GM23338 (cell line): Measurements from ENCODE around the gene C14orf93. TPM values are rescaled to one million over a fixed set of nuclear protein-coding genes. Genes with fewer than 3 reads are reported as not detected.

Experiments used
- ATAC-seq: fragments of 200-7000 bp; cut with Tn5 transposase; 3 replicates; pipeline ENCODE4 v1.9.1; 2020
- DNase-seq: peaks from one replicate; pipeline ENCODE4 v3.0.0-alpha.2; 2015; ENCODE audit warnings: low spot score
- H2AFZ ChIP-seq: fragments of 200-600 bp; sonication (generic); 2 replicates; pipeline ENCODE4 v1.8.0; 2016; ENCODE audit warnings: antibody characterized with exemption, mild to moderate bottlenecking, moderate library complexity
- H3F3A ChIP-seq: fragments of 200-600 bp; sonication (generic); replicated peaks from 2 replicates; pipeline ENCODE4 v1.8.0; 2017; ENCODE audit warnings: antibody characterized with exemption, mixed run types, low read depth
- H3K27ac ChIP-seq: fragments of 200-600 bp; sonication (generic); 2 replicates; pipeline ENCODE4 v1.6.1; 2016; ENCODE audit warnings: low read depth
- H3K27me3 ChIP-seq: fragments of 200-600 bp; sonication (generic); 2 replicates; pipeline ENCODE4 v1.8.0; 2016; ENCODE audit warnings: mild to moderate bottlenecking, mixed run types, moderate library complexity; ENCODE audit not compliant: insufficient read depth
- H3K36me3 ChIP-seq: fragments of 200-600 bp; sonication (generic); 2 replicates; pipeline ENCODE4 v1.8.0; 2016; ENCODE audit warnings: mild to moderate bottlenecking; ENCODE audit not compliant: insufficient read depth
- H3K4me1 ChIP-seq: fragments of 200-600 bp; sonication (generic); 2 replicates; pipeline ENCODE4 v1.8.0; 2016; ENCODE audit warnings: mild to moderate bottlenecking, moderate library complexity; ENCODE audit not compliant: insufficient read depth
- H3K4me2 ChIP-seq: fragments of 200-600 bp; sonication (generic); 2 replicates; pipeline ENCODE4 v1.7.1; 2017; ENCODE audit warnings: mixed run types
- H3K4me3 ChIP-seq: fragments of 200-600 bp; sonication (generic); 2 replicates; pipeline ENCODE4 v1.6.1; 2016; ENCODE audit warnings: mixed run types
- H3K79me2 ChIP-seq: fragments of 200-600 bp; sonication (generic); replicated peaks from 2 replicates; pipeline ENCODE4 v1.8.0; 2017; ENCODE audit warnings: mild to moderate bottlenecking; ENCODE audit not compliant: insufficient read depth
- H3K9me2 ChIP-seq: fragments of 200-600 bp; sonication (generic); 2 replicates; pipeline ENCODE4 v1.8.0; 2017; ENCODE audit not compliant: insufficient read depth
- H4K20me1 ChIP-seq: fragments of 200-600 bp; sonication (generic); replicated peaks from 2 replicates; pipeline ENCODE4 v1.8.0; 2017; ENCODE audit warnings: mild to moderate bottlenecking; ENCODE audit not compliant: insufficient read depth
- H3K27ac Mint-ChIP-seq: 2 replicates; pipeline ENCODE4 v1.8.0; 2020; ENCODE audit warnings: inconsistent platforms, mild to moderate bottlenecking, moderate library complexity, mixed read lengths
- H3K27me3 Mint-ChIP-seq: 3 replicates; pipeline ENCODE4 v1.8.0; 2022; ENCODE audit warnings: low read depth, mild to moderate bottlenecking, moderate library complexity, mixed read lengths, inconsistent platforms; ENCODE audit not compliant: insufficient read depth, poor library complexity
- H3K36me3 Mint-ChIP-seq: 3 replicates; pipeline ENCODE4 v1.8.0; 2021; ENCODE audit warnings: low read depth, mild to moderate bottlenecking, inconsistent platforms, moderate library complexity, mixed read lengths
- H3K4me1 Mint-ChIP-seq: 3 replicates; pipeline ENCODE4 v1.8.0; 2020; ENCODE audit warnings: mild to moderate bottlenecking, inconsistent platforms, mixed read lengths
- H3K4me3 Mint-ChIP-seq: 3 replicates; pipeline ENCODE4 v1.8.0; 2021; ENCODE audit warnings: moderate library complexity, mild to moderate bottlenecking, inconsistent platforms, mixed read lengths
- H3K9me3 Mint-ChIP-seq: 3 replicates; pipeline ENCODE4 v1.8.0; 2020; ENCODE audit warnings: moderate library complexity, mild to moderate bottlenecking, inconsistent platforms, mixed read lengths
- CREB1 ChIP-seq: fragments of 250-450 bp; sonication (Bioruptor Pico); IDR thresholded peaks from 2 replicates; pipeline ENCODE4 v1.5.0; 2020; ENCODE audit warnings: low read depth, mild to moderate bottlenecking, moderate library complexity
- EZH2 ChIP-seq: fragments of 200-600 bp; sonication (generic); IDR thresholded peaks from one replicate; pipeline ENCODE4 v1.8.0; 2017; ENCODE audit warnings: antibody characterized with exemption, mild to moderate bottlenecking, low read depth; ENCODE audit not compliant: unreplicated experiment
- EZH2phosphoT487 ChIP-seq: fragments of 200-600 bp; sonication (generic); IDR thresholded peaks from one replicate; pipeline ENCODE4 v1.8.1; 2018; ENCODE audit warnings: antibody characterized with exemption; ENCODE audit not compliant: unreplicated experiment
- JUNB ChIP-seq: IDR thresholded peaks from one replicate; pipeline ENCODE4 v1.6.1; 2016; ENCODE audit warnings: antibody characterized with exemption; ENCODE audit not compliant: unreplicated experiment
- NANOG ChIP-seq: IDR thresholded peaks from 2 replicates; pipeline ENCODE4 v1.6.1; 2016; ENCODE audit warnings: antibody characterized with exemption, borderline replicate concordance
- POLR2AphosphoS5 ChIP-seq: IDR thresholded peaks from 2 replicates; pipeline ENCODE4 v1.6.1; 2016; ENCODE audit warnings: antibody characterized with exemption, low read depth
- STAT1 ChIP-seq: IDR thresholded peaks from one replicate; pipeline ENCODE4 v1.6.1; 2016; ENCODE audit warnings: antibody characterized with exemption; ENCODE audit not compliant: unreplicated experiment
- ZNF114 ChIP-seq: fragments of 250-450 bp; sonication (Bioruptor Pico); IDR thresholded peaks from 2 replicates; pipeline ENCODE4 v1.5.0; 2020; ENCODE audit warnings: mild to moderate bottlenecking, moderate library complexity
- ZNF331 ChIP-seq: fragments of 250-450 bp; sonication (Bioruptor Pico); IDR thresholded peaks from 2 replicates; pipeline ENCODE4 v1.5.0; 2020; ENCODE audit warnings: low read depth, mild to moderate bottlenecking, moderate library complexity
- polyA plus RNA-seq: library from polyadenylated mRNA; unstranded; fragments of >200 nt; fragmentation: Nextera tagmentation; extraction: Ambion mirVana; gene quantifications from 2 replicates; pipeline ENCODE4 v1.2.1, GENCODE V29; 2016
- total RNA-seq: library from RNA; depleted of rRNA; stranded (reverse); fragments of >200 nt; shearing (Covaris generic); gene quantifications from 2 replicates; pipeline ENCODE4 v1.2.3, GENCODE V29; 2014
- TF ChIP-seq, protein P1 (sequence below): fragments of 250-450 bp; sonication (Bioruptor Pico); IDR thresholded peaks from 2 replicates; pipeline ENCODE4 v1.5.0; 2020; ENCODE audit warnings: mild to moderate bottlenecking, moderate library complexity
- TF ChIP-seq, protein P2 (sequence below): IDR thresholded peaks from 2 replicates; pipeline ENCODE4 v1.6.1; 2016; ENCODE audit warnings: antibody characterized with exemption

Gene C14orf93
- total and polyA plus RNA-seq, 2 experiments from 2014 or later, result 3.5 to 11.7 TPM

DNA sequence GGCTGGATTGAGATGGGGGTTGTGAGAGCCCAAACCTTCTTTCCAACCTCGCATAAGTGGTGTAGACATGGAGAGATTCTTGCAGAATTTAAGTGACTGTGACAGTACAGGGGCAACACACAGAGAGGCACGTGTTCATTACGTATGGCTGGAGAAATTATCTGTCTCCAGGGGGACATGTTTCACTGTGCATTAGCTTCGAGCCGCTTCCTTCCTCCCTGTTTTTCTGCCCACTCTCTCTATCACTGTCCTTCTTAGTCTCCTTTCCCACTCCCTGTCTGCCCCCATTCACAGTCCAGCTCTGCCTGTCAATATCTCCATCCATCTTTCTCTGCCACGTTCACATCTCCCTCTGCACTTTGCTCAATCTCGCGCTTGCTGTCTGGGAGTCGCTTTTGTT, 11.5 kb upstream of the C14orf93 start (continued):
- TF ChIP-seq, protein P1, sequence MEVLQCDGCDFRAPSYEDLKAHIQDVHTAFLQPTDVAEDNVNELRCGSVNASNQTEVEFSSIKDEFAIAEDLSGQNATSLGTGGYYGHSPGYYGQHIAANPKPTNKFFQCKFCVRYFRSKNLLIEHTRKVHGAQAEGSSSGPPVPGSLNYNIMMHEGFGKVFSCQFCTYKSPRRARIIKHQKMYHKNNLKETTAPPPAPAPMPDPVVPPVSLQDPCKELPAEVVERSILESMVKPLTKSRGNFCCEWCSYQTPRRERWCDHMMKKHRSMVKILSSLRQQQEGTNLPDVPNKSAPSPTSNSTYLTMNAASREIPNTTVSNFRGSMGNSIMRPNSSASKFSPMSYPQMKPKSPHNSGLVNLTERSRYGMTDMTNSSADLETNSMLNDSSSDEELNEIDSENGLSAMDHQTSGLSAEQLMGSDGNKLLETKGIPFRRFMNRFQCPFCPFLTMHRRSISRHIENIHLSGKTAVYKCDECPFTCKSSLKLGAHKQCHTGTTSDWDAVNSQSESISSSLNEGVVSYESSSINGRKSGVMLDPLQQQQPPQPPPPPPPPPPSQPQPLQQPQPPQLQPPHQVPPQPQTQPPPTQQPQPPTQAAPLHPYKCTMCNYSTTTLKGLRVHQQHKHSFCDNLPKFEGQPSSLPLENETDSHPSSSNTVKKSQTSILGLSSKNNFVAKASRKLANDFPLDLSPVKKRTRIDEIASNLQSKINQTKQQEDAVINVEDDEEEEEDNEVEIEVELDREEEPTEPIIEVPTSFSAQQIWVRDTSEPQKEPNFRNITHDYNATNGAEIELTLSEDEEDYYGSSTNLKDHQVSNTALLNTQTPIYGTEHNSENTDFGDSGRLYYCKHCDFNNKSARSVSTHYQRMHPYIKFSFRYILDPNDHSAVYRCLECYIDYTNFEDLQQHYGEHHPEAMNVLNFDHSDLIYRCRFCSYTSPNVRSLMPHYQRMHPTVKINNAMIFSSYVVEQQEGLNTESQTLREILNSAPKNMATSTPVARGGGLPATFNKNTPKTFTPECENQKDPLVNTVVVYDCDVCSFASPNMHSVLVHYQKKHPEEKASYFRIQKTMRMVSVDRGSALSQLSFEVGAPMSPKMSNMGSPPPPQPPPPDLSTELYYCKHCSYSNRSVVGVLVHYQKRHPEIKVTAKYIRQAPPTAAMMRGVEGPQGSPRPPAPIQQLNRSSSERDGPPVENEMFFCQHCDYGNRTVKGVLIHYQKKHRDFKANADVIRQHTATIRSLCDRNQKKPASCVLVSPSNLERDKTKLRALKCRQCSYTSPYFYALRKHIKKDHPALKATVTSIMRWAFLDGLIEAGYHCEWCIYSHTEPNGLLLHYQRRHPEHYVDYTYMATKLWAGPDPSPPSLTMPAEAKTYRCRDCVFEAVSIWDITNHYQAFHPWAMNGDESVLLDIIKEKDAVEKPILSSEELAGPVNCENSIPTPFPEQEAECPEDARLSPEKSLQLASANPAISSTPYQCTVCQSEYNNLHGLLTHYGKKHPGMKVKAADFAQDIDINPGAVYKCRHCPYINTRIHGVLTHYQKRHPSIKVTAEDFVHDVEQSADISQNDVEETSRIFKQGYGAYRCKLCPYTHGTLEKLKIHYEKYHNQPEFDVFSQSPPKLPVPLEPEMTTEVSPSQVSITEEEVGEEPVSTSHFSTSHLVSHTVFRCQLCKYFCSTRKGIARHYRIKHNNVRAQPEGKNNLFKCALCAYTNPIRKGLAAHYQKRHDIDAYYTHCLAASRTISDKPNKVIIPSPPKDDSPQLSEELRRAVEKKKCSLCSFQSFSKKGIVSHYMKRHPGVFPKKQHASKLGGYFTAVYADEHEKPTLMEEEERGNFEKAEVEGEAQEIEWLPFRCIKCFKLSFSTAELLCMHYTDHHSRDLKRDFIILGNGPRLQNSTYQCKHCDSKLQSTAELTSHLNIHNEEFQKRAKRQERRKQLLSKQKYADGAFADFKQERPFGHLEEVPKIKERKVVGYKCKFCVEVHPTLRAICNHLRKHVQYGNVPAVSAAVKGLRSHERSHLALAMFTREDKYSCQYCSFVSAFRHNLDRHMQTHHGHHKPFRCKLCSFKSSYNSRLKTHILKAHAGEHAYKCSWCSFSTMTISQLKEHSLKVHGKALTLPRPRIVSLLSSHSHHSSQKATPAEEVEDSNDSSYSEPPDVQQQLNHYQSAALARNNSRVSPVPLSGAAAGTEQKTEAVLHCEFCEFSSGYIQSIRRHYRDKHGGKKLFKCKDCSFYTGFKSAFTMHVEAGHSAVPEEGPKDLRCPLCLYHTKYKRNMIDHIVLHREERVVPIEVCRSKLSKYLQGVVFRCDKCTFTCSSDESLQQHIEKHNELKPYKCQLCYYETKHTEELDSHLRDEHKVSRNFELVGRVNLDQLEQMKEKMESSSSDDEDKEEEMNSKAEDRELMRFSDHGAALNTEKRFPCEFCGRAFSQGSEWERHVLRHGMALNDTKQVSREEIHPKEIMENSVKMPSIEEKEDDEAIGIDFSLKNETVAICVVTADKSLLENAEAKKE (CRISPR knock-in tag), result no peak
- TF ChIP-seq JUNB (no peak), POLR2AphosphoS5 (no peak), EZH2 (no peak), STAT1 (no peak), CREB1 (CRISPR knock-in tag) (no peak)

DNA sequence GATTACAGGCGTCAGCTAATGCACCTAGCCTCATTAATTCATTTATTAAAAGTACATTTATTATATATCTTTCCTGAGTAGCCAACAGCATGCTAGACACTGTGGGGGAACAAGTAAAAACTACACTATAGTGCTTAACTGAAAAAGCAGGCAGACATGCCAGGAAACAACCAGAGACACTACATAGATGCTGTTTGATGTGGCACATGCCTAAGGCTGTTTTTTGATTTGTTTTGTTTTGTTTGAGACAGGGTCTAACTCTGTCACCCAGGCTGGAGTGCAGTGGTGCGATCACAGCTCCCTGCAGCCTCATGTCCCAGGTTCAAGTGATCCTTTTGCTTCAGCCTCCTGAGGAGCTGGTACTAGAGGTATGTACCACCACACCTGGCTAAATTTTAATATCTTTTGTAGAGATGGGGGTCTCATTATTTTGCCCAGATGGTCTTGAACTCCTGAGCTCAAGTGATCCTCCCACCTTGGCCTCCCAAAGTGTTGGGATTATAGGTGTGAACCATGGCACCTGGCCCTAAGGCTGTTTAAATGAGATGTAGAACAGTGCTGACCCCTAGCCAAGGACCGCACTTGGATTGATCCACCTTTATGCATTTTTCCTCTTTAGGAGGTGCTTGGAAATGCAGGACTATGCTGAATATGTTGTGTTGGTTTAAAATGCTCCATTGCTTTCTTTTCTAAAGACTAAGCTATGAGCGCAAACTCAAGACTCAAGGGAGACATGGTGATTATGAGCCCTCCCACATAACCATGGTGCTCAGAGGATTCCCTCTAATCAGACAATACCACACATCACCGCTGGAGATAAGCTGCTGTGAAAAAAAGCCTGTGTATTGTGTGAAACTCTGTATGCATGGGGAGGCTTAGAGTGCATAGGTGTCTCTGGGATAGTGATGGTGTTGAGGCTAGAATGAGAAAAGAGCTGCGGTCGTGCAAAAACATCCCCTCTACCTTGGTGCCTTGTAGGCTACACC, 10.5 kb upstream of the C14orf93 start:
- no peak overlapping the region for H2AFZ ChIP-seq
- H3K79me2 ChIP-seq, result no peaks in the 10 kb centered on the region
- 0 out of 2 replicates have a peak, but pooled peaks cover 3% of the 10 kb centered on the region for H3K36me3 ChIP-seq
- Mint-ChIP-seq H3K36me3 (peaks cover 10% of the 10 kb centered on the region), H3K4me1 (peaks cover 21% of the 10 kb centered on the region), H3K27ac (no peak overlapping the region), H3K9me3 (no peaks in the 10 kb centered on the region), H3K27me3 (peaks cover 5% of the 10 kb centered on the region), H3K4me3 (no peak overlapping the region)
- peaks cover 13% of the 10 kb centered on the region; the same call in 1 of the 2 replicates for H3K4me1 ChIP-seq
- no peak overlapping the region for H3K4me3 ChIP-seq
- H3F3A ChIP-seq, result peaks cover 11% of the 10 kb centered on the region; the same call in 1 of the 2 replicates
- H4K20me1 ChIP-seq, result peaks cover 5% of the 10 kb centered on the region
- H3K9me2 ChIP-seq, result no peaks in the 10 kb centered on the region
- no peak; the same call in 2 of the 3 replicates for ATAC-seq
- H3K4me2 ChIP-seq, result no peak overlapping the region
- no peak overlapping the region for H3K27ac ChIP-seq
- no peaks in the 10 kb centered on the region for H3K27me3 ChIP-seq
- DNase-seq, result no peak
- TF ChIP-seq JUNB (no peak), ZNF114 (CRISPR knock-in tag) (no peak), CREB1 (CRISPR knock-in tag) (no peak), EZH2 (no peak), NANOG (no peak), EZH2phosphoT487 (no peak), STAT1 (no peak), ZNF331 (CRISPR knock-in tag) (no peak)
- TF ChIP-seq, protein P2, sequence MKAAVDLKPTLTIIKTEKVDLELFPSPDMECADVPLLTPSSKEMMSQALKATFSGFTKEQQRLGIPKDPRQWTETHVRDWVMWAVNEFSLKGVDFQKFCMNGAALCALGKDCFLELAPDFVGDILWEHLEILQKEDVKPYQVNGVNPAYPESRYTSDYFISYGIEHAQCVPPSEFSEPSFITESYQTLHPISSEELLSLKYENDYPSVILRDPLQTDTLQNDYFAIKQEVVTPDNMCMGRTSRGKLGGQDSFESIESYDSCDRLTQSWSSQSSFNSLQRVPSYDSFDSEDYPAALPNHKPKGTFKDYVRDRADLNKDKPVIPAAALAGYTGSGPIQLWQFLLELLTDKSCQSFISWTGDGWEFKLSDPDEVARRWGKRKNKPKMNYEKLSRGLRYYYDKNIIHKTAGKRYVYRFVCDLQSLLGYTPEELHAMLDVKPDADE, result no peak
